HEK293 (cell line): Measurements from ENCODE around the gene VPS9D1.

Experiments used
- CTCF ChIA-PET: fragments of 350-600 bp; formaldehyde crosslinking; extraction: SDS; loops from one replicate; lab custom pipeline; 2021; ENCODE audit warnings: antibody characterized with exemption; lab: Yijun Ruan, JAX
- POLR2A ChIA-PET: fragments of 300-600 bp; formaldehyde crosslinking; extraction: SDS; loops from one replicate; lab custom pipeline; 2020; ENCODE audit warnings: antibody characterized with exemption, inconsistent platforms; lab: Yijun Ruan, JAX
- H3K27ac ChIP-seq: fragments of 200-500 bp; sonication (Bioruptor generic); 2 replicates; pipeline ENCODE4 v1.5.1; 2014; ENCODE audit warnings: low read depth, low read length, control low read depth, inconsistent platforms; ENCODE audit errors: extremely low read depth
- H3K36me3 ChIP-seq, 2 experiments: fragments of 200-500 bp in 1 of 2; sonication (Bioruptor generic) in 1 of 2; 1 replicate in 1 of 2; 2 replicates in 1 of 2; pipeline ENCODE4 v1.5.1; 2014 to 2017; ENCODE audit warnings: inconsistent platforms in 2 of 2, low read length in 2 of 2; ENCODE audit not compliant: control insufficient read depth in 2 of 2, insufficient read depth in 1 of 2
- H3K4me1 ChIP-seq: fragments of 200-500 bp; sonication (Bioruptor generic); 2 replicates; pipeline ENCODE4 v1.5.1; 2014; ENCODE audit warnings: mild to moderate bottlenecking, low read length, inconsistent platforms; ENCODE audit not compliant: control insufficient read depth, insufficient read depth
- H3K4me3 ChIP-seq: 2 replicates; pipeline ENCODE4 v1.5.1; 2011; ENCODE audit warnings: low read depth, mild to moderate bottlenecking, control low read depth, low read length, moderate library complexity
- H3K9me3 ChIP-seq: fragments of 200-500 bp; sonication (Bioruptor generic); 2 replicates; pipeline ENCODE4 v1.5.1; 2014; ENCODE audit warnings: low read depth, low read length, inconsistent platforms; ENCODE audit not compliant: control insufficient read depth, insufficient read depth
- EGR2 ChIP-seq: fragments of 450-650 bp; formaldehyde crosslinking; IDR thresholded peaks from 2 replicates; pipeline ENCODE4 v1.5.1; 2016; ENCODE audit warnings: low read depth, missing biosample characterization, missing genetic modification characterization
- KLF1 ChIP-seq: fragments of 450-650 bp; formaldehyde crosslinking; IDR thresholded peaks from 2 replicates; pipeline ENCODE4 v1.5.1; 2016; ENCODE audit warnings: missing biosample characterization, missing genetic modification characterization
- KLF10 ChIP-seq: fragments of 450-650 bp; IDR thresholded peaks from 2 replicates; pipeline ENCODE4 v1.5.1; 2018; ENCODE audit warnings: missing biosample characterization, mild to moderate bottlenecking, missing genetic modification characterization
- TRIM28 ChIP-seq: IDR thresholded peaks from 2 replicates; pipeline ENCODE4 v1.6.1; 2011; ENCODE audit warnings: low read length, control low read depth, borderline replicate concordance
- YY2 ChIP-seq: fragments of 450-650 bp; formaldehyde crosslinking; IDR thresholded peaks from 2 replicates; pipeline ENCODE4 v1.5.1; 2016; ENCODE audit warnings: missing biosample characterization, missing genetic modification characterization
- ZEB2 ChIP-seq: fragments of 450-650 bp; formaldehyde crosslinking; IDR thresholded peaks from 2 replicates; pipeline ENCODE4 v1.5.1; 2016; ENCODE audit warnings: missing biosample characterization, missing genetic modification characterization
- ZFHX2 ChIP-seq: fragments of 450-650 bp; formaldehyde crosslinking; conservative IDR thresholded peaks from 2 replicates; pipeline ENCODE4 v1.5.1; 2016; ENCODE audit warnings: missing biosample characterization, missing genetic modification characterization
- ZNF132 ChIP-seq: fragments of 450-650 bp; formaldehyde crosslinking; IDR thresholded peaks from 2 replicates; pipeline ENCODE4 v1.5.1; 2017; ENCODE audit warnings: missing biosample characterization, missing genetic modification characterization, borderline replicate concordance
- ZNF2 ChIP-seq: fragments of 450-650 bp; formaldehyde crosslinking; IDR thresholded peaks from 2 replicates; pipeline ENCODE4 v1.5.1; 2016; ENCODE audit warnings: missing biosample characterization, missing genetic modification characterization
- ZNF391 ChIP-seq: fragments of 450-650 bp; formaldehyde crosslinking; IDR thresholded peaks from 2 replicates; pipeline ENCODE4 v1.5.1; 2016; ENCODE audit warnings: low read depth, missing biosample characterization, missing genetic modification characterization, borderline replicate concordance
- ZNF501 ChIP-seq: fragments of 450-650 bp; formaldehyde crosslinking; IDR thresholded peaks from 2 replicates; pipeline ENCODE4 v1.5.1; 2016; ENCODE audit warnings: missing biosample characterization, missing genetic modification characterization
- ZNF571 ChIP-seq: fragments of 450-650 bp; formaldehyde crosslinking; IDR thresholded peaks from 2 replicates; pipeline ENCODE4 v1.5.0; 2017; ENCODE audit warnings: missing biosample characterization, missing genetic modification characterization
- ZNF610 ChIP-seq: fragments of 450-650 bp; formaldehyde crosslinking; IDR thresholded peaks from 2 replicates; pipeline ENCODE4 v1.5.1; 2016; ENCODE audit warnings: missing biosample characterization, missing genetic modification characterization, borderline replicate concordance
- ZNF76 ChIP-seq: fragments of 450-650 bp; formaldehyde crosslinking; IDR thresholded peaks from 2 replicates; pipeline ENCODE4; 2016; ENCODE audit warnings: low read depth, missing biosample characterization, missing genetic modification characterization, borderline replicate concordance
- TF ChIP-seq, protein P1 (sequence below): fragments of 450-650 bp; formaldehyde crosslinking; IDR thresholded peaks from 2 replicates; pipeline ENCODE4 v1.5.1; 2016; ENCODE audit warnings: missing biosample characterization, missing genetic modification characterization
- TF ChIP-seq, protein P2 (sequence below): fragments of 450-650 bp; formaldehyde crosslinking; IDR thresholded peaks from 2 replicates; pipeline ENCODE4 v1.5.1; 2017; ENCODE audit warnings: missing biosample characterization, missing genetic modification characterization
- TF ChIP-seq, protein P3 (sequence below): fragments of 450-650 bp; IDR thresholded peaks from 2 replicates; pipeline ENCODE4 v1.5.1; 2018; ENCODE audit warnings: missing biosample characterization, mild to moderate bottlenecking, missing genetic modification characterization
- TF ChIP-seq, protein P4 (sequence below): fragments of 450-650 bp; formaldehyde crosslinking; IDR thresholded peaks from 2 replicates; pipeline ENCODE4 v1.5.1; 2016; ENCODE audit warnings: missing biosample characterization, missing genetic modification characterization
- TF ChIP-seq, protein P5 (sequence below): fragments of 450-650 bp; formaldehyde crosslinking; IDR thresholded peaks from 2 replicates; pipeline ENCODE4 v1.5.1; 2016; ENCODE audit warnings: missing biosample characterization, missing genetic modification characterization, borderline replicate concordance

The VPS9D1 gene

DNA sequence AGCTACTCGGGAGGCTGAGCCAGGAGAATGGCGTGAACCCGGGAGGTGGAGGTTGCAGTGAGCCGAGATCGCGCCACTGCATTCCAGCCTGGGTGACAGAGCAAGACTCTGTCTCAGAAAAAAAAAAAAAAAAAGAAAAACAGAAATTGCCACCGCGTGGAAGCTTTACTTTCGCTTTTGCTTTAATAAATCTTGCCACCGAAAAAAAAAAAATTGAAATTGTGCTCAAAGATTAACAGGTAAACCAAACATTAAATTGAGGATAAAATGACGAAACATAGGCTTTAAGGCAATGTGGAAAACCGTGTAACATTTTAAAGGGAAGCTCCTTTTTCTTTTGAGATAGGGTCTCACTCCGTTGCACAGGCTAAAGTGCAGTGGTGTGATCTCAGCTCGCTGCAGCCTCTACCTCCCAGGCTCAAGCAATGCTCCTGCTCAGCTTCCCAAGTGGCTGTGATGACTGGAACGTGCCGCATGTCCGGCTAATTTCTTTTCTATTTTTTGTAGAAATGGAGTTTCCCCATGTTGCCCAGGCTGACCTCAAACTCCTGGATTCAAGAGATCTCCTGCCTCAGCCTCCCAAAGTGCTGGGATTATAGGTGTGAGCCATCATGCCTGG, 40.7 kb upstream of the VPS9D1 start (continued):
- TF ChIP-seq, protein P1, sequence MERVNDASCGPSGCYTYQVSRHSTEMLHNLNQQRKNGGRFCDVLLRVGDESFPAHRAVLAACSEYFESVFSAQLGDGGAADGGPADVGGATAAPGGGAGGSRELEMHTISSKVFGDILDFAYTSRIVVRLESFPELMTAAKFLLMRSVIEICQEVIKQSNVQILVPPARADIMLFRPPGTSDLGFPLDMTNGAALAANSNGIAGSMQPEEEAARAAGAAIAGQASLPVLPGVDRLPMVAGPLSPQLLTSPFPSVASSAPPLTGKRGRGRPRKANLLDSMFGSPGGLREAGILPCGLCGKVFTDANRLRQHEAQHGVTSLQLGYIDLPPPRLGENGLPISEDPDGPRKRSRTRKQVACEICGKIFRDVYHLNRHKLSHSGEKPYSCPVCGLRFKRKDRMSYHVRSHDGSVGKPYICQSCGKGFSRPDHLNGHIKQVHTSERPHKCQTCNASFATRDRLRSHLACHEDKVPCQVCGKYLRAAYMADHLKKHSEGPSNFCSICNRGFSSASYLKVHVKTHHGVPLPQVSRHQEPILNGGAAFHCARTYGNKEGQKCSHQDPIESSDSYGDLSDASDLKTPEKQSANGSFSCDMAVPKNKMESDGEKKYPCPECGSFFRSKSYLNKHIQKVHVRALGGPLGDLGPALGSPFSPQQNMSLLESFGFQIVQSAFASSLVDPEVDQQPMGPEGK, result no peak
- TF ChIP-seq, protein P2, sequence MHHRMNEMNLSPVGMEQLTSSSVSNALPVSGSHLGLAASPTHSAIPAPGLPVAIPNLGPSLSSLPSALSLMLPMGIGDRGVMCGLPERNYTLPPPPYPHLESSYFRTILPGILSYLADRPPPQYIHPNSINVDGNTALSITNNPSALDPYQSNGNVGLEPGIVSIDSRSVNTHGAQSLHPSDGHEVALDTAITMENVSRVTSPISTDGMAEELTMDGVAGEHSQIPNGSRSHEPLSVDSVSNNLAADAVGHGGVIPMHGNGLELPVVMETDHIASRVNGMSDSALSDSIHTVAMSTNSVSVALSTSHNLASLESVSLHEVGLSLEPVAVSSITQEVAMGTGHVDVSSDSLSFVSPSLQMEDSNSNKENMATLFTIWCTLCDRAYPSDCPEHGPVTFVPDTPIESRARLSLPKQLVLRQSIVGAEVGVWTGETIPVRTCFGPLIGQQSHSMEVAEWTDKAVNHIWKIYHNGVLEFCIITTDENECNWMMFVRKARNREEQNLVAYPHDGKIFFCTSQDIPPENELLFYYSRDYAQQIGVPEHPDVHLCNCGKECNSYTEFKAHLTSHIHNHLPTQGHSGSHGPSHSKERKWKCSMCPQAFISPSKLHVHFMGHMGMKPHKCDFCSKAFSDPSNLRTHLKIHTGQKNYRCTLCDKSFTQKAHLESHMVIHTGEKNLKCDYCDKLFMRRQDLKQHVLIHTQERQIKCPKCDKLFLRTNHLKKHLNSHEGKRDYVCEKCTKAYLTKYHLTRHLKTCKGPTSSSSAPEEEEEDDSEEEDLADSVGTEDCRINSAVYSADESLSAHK, result no peak

DNA sequence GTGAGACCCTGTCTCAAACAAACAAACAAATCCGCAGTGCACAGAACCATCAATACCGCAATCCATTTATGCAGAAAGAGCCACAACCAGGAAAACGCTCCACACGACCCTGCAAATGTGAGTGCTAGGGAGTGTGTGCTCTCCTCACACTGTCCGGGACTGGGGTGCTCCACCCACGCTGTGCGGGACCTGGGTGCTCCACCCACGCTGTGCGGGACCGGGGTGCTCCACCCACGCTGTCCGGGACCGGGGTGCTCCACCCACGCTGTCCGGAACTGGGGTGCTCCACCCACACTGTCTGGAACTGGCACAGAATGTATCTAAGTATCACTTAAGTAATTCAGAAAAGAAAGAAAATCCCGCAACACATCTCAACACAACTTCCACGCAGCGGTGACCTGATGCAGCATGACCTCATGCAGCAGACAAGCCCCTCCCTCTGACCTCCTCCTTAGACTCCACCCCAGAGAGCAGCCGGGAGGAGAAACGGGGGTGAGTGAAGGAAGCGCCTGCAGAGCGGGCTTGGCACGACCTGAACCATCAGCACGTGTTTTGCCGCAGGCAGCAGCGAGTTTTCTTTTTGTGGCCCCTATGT, 39.1 kb upstream of the VPS9D1 start:
- ChIA-PET POLR2A (no interaction called here), CTCF (no interaction called here)
- peaks cover 65 to 92% of the 10 kb centered on the region in 2 experiments for H3K36me3 ChIP-seq
- TF ChIP-seq ZNF501 (no peak), EGR2 (tag by site-specific recombination) (0 out of 2 replicates have a peak, but pooled peaks have one; percentile 24), ZFHX2 (tag by site-specific recombination) (peak; percentile 48; the same call in 1 of the 2 replicates), ZEB2 (tag by site-specific recombination) (no peak), ZNF571 (tag by site-specific recombination) (no peak), KLF1 (tag by site-specific recombination) (peak; percentile 43; the same call in 1 of the 2 replicates)
- TF ChIP-seq, protein P3, sequence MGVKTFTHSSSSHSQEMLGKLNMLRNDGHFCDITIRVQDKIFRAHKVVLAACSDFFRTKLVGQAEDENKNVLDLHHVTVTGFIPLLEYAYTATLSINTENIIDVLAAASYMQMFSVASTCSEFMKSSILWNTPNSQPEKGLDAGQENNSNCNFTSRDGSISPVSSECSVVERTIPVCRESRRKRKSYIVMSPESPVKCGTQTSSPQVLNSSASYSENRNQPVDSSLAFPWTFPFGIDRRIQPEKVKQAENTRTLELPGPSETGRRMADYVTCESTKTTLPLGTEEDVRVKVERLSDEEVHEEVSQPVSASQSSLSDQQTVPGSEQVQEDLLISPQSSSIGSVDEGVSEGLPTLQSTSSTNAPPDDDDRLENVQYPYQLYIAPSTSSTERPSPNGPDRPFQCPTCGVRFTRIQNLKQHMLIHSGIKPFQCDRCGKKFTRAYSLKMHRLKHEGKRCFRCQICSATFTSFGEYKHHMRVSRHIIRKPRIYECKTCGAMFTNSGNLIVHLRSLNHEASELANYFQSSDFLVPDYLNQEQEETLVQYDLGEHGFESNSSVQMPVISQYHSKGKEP (tag by site-specific recombination), result no peak
- no peaks in the 10 kb centered on the region for H3K4me1 ChIP-seq
- no peak overlapping the region for H3K27ac ChIP-seq
- no peak overlapping the region for H3K4me3 ChIP-seq
- no peaks in the 10 kb centered on the region for H3K9me3 ChIP-seq

DNA sequence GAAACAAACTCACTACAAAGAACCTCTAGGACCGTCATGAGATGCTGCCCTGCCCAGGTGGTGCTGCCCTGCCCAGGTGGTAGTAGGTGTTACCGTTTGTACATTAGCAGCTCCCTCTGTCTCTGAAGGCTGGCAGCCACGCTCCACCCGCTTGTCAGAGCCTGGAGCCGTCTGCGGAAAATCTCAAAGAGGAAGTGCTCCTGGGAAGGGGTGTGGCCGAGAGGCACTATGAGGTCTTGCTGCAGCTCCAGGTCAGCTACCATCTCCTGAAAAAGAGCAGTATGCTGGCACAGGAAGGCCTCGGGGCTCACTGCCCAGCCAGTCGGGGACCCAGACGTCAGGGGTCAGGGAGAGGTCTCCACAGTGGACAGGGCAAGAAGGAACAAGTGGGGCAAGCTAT, 28.9 kb upstream of the VPS9D1 start:
- Histone ChIP-seq H3K36me3 (peaks cover 42 to 93% of the 10 kb centered on the region in 2 experiments; a peak in 2 of 3 replicates), H3K4me1 (no peaks in the 10 kb centered on the region), H3K9me3 (no peaks in the 10 kb centered on the region), H3K4me3 (no peak overlapping the region), H3K27ac (no peak overlapping the region)
- ChIA-PET CTCF (interaction anchor here (0.6 kb wide), 1 partner anchor 69 kb away, joined by 3 read pairs; no protein-coding TSS in a partner anchor), POLR2A (no interaction called here)
- TF ChIP-seq KLF10 (tag by site-specific recombination) (no peak), ZNF132 (tag by site-specific recombination) (no peak), ZNF391 (tag by site-specific recombination) (no peak), YY2 (no peak), ZNF2 (tag by site-specific recombination) (no peak), ZNF610 (tag by site-specific recombination) (no peak), ZNF76 (tag by site-specific recombination) (no peak), TRIM28 (no peak)
- TF ChIP-seq, protein P1, result no peak
- TF ChIP-seq, protein P4, sequence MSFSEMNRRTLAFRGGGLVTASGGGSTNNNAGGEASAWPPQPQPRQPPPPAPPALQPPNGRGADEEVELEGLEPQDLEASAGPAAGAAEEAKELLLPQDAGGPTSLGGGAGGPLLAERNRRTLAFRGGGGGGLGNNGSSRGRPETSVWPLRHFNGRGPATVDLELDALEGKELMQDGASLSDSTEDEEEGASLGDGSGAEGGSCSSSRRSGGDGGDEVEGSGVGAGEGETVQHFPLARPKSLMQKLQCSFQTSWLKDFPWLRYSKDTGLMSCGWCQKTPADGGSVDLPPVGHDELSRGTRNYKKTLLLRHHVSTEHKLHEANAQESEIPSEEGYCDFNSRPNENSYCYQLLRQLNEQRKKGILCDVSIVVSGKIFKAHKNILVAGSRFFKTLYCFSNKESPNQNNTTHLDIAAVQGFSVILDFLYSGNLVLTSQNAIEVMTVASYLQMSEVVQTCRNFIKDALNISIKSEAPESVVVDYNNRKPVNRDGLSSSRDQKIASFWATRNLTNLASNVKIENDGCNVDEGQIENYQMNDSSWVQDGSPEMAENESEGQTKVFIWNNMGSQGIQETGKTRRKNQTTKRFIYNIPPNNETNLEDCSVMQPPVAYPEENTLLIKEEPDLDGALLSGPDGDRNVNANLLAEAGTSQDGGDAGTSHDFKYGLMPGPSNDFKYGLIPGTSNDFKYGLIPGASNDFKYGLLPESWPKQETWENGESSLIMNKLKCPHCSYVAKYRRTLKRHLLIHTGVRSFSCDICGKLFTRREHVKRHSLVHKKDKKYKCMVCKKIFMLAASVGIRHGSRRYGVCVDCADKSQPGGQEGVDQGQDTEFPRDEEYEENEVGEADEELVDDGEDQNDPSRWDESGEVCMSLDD (tag by site-specific recombination), result no peak
- TF ChIP-seq, protein P5, sequence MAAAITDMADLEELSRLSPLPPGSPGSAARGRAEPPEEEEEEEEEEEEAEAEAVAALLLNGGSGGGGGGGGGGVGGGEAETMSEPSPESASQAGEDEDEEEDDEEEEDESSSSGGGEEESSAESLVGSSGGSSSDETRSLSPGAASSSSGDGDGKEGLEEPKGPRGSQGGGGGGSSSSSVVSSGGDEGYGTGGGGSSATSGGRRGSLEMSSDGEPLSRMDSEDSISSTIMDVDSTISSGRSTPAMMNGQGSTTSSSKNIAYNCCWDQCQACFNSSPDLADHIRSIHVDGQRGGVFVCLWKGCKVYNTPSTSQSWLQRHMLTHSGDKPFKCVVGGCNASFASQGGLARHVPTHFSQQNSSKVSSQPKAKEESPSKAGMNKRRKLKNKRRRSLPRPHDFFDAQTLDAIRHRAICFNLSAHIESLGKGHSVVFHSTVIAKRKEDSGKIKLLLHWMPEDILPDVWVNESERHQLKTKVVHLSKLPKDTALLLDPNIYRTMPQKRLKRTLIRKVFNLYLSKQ (tag by site-specific recombination), result no peak
